H9 (cell line): Measurements from ENCODE around the gene PRLH. TPM values are rescaled to one million over a fixed set of nuclear protein-coding genes. Genes with fewer than 3 reads are reported as not detected.

Experiments
- DNase-seq: peaks from one replicate; pipeline ENCODE4 v3.0.0-alpha.2; 2017
- H2AFZ ChIP-seq: one replicate; pipeline ENCODE4 v1.6.1; 2013; ENCODE audit warnings: mild to moderate bottlenecking, low read length, control low read depth, moderate library complexity
- H2AK5ac ChIP-seq: 2 replicates; pipeline ENCODE4 v1.6.1; 2013; ENCODE audit warnings: low read length, control low read depth, mixed read lengths; ENCODE audit not compliant: insufficient read length
- H2BK120ac ChIP-seq: one replicate; pipeline ENCODE4 v1.6.1; 2013; ENCODE audit warnings: low read depth, mild to moderate bottlenecking, low read length, control low read depth, inconsistent platforms; ENCODE audit not compliant: poor library complexity, severe bottlenecking
- H2BK12ac ChIP-seq: 2 replicates; pipeline ENCODE4 v1.6.1; 2013; ENCODE audit warnings: low read length, control low read depth, mixed read lengths, low read depth; ENCODE audit not compliant: insufficient read length
- H2BK15ac ChIP-seq: 2 replicates; pipeline ENCODE4 v1.6.1; 2013; ENCODE audit warnings: low read depth, low read length, control low read depth
- H2BK20ac ChIP-seq: one replicate; pipeline ENCODE4 v1.6.1; 2013; ENCODE audit warnings: low read depth, mild to moderate bottlenecking, low read length, control low read depth, inconsistent platforms; ENCODE audit not compliant: poor library complexity, severe bottlenecking
- H2BK5ac ChIP-seq: 2 replicates; pipeline ENCODE4 v1.6.1; 2013; ENCODE audit warnings: low read length, control low read depth, mixed read lengths; ENCODE audit not compliant: insufficient read length
- H3K14ac ChIP-seq: 2 replicates; pipeline ENCODE4 v1.6.1; 2013; ENCODE audit warnings: low read length, control low read depth; ENCODE audit not compliant: insufficient read depth
- H3K18ac ChIP-seq: 2 replicates; pipeline ENCODE4 v1.6.1; 2013; ENCODE audit warnings: low read depth, mild to moderate bottlenecking, mixed read lengths, low read length, control low read depth; ENCODE audit not compliant: insufficient read length
- H3K23ac ChIP-seq: 2 replicates; pipeline ENCODE4 v1.6.1; 2013; ENCODE audit warnings: low read length, control low read depth, mixed read lengths, low read depth; ENCODE audit not compliant: insufficient read length
- H3K23me2 ChIP-seq: 2 replicates; pipeline ENCODE4 v1.6.1; 2013; ENCODE audit warnings: low read depth, mild to moderate bottlenecking, mixed read lengths, low read length, control low read depth; ENCODE audit not compliant: insufficient read length, poor library complexity, severe bottlenecking
- H3K27ac ChIP-seq: 2 replicates; pipeline ENCODE4 v1.5.1; 2013; ENCODE audit warnings: low read length, control low read depth, mixed read lengths, low read depth; ENCODE audit not compliant: insufficient read length
- H3K27me3 ChIP-seq: 2 replicates; pipeline ENCODE4 v1.6.1; 2013; ENCODE audit warnings: low read length, control low read depth, inconsistent platforms; ENCODE audit not compliant: insufficient read depth
- H3K4ac ChIP-seq: 2 replicates; pipeline ENCODE4 v1.6.1; 2013; ENCODE audit warnings: low read depth, mild to moderate bottlenecking, control low read depth, inconsistent platforms, low read length, moderate library complexity
- H3K4me1 ChIP-seq: 2 replicates; pipeline ENCODE4 v1.6.1; 2013; ENCODE audit warnings: low read length, control low read depth, inconsistent platforms; ENCODE audit not compliant: insufficient read depth
- H3K4me2 ChIP-seq: 2 replicates; pipeline ENCODE4 v1.6.1; 2013; ENCODE audit warnings: low read length, control low read depth, mixed read lengths; ENCODE audit not compliant: insufficient read length, insufficient read depth
- H3K56ac ChIP-seq: 2 replicates; pipeline ENCODE4 v1.6.1; 2013; ENCODE audit warnings: low read depth, mild to moderate bottlenecking, mixed read lengths, low read length, control low read depth; ENCODE audit not compliant: insufficient read length
- H3K79me1 ChIP-seq: 2 replicates; pipeline ENCODE4 v1.6.1; 2013; ENCODE audit warnings: low read depth, mild to moderate bottlenecking, moderate library complexity, low read length, control low read depth, inconsistent platforms; ENCODE audit not compliant: insufficient read depth, poor library complexity, severe bottlenecking
- H3K79me2 ChIP-seq: 2 replicates; pipeline ENCODE4 v1.6.1; 2013; ENCODE audit warnings: low read length, control low read depth, inconsistent platforms; ENCODE audit not compliant: insufficient read depth
- H3K9ac ChIP-seq: 2 replicates; pipeline ENCODE4 v1.6.1; 2013; ENCODE audit warnings: low read length, control low read depth, mixed read lengths; ENCODE audit not compliant: insufficient read length; ENCODE audit errors: extremely low read depth
- H3K9me3 ChIP-seq: one replicate; pipeline ENCODE4 v1.6.1; 2013; ENCODE audit warnings: low read depth, low read length, inconsistent platforms; ENCODE audit not compliant: control insufficient read depth
- H3T11ph ChIP-seq: one replicate; pipeline ENCODE4 v1.6.1; 2013; ENCODE audit warnings: mild to moderate bottlenecking, low read length, control low read depth, inconsistent platforms
- H4K20me1 ChIP-seq: one replicate; pipeline ENCODE4 v1.6.1; 2013; ENCODE audit not compliant: control insufficient read depth, insufficient read length, insufficient read depth
- H4K5ac ChIP-seq: 2 replicates; pipeline ENCODE4 v1.6.1; 2013; ENCODE audit warnings: low read depth, mild to moderate bottlenecking, mixed read lengths, low read length, control low read depth; ENCODE audit not compliant: insufficient read length
- H4K8ac ChIP-seq: replicated peaks from 2 replicates; pipeline ENCODE4 v1.6.1; 2013; ENCODE audit warnings: low read length, control low read depth, mixed read lengths, low read depth; ENCODE audit not compliant: insufficient read length
- H4K91ac ChIP-seq: 2 replicates; pipeline ENCODE4 v1.6.1; 2013; ENCODE audit warnings: low read depth, mild to moderate bottlenecking, moderate library complexity, mixed read lengths, low read length, control low read depth; ENCODE audit not compliant: insufficient read length
- H3K27ac Mint-ChIP-seq, 3 experiments: 2 replicates in 2 of 3; 3 replicates in 1 of 3; pipeline ENCODE4 v1.8.0; 2020 to 2021; ENCODE audit warnings: mixed read lengths in 3 of 3, mild to moderate bottlenecking in 1 of 3, moderate library complexity in 1 of 3
- H3K27me3 Mint-ChIP-seq: 2 replicates; pipeline ENCODE4 v1.8.0; 2021; ENCODE audit warnings: low read depth, mild to moderate bottlenecking, moderate library complexity, mixed read lengths
- H3K36me3 Mint-ChIP-seq, 3 experiments: 2 replicates in 2 of 3; 3 replicates in 1 of 3; pipeline ENCODE4 v1.8.0; 2020 to 2021; ENCODE audit warnings: low read depth in 3 of 3, mixed read lengths in 3 of 3; ENCODE audit not compliant: insufficient read depth in 1 of 3
- H3K4me1 Mint-ChIP-seq, 2 experiments: 2 replicates each; pipeline ENCODE4 v1.8.0; 2020; ENCODE audit warnings: mixed read lengths in 2 of 2
- H3K4me3 Mint-ChIP-seq, 2 experiments: 2 replicates in 1 of 2; 3 replicates in 1 of 2; pipeline ENCODE4 v1.8.0; 2020 to 2021; ENCODE audit warnings: mild to moderate bottlenecking in 2 of 2, mixed read lengths in 2 of 2, moderate library complexity in 1 of 2
- H3K9me3 Mint-ChIP-seq, 2 experiments: 2 replicates in 1 of 2; 3 replicates in 1 of 2; pipeline ENCODE4 v1.8.0; 2020; ENCODE audit warnings: mild to moderate bottlenecking in 2 of 2, mixed read lengths in 2 of 2, moderate library complexity in 1 of 2
- CTCF ChIP-seq: fragments of 200-600 bp; sonication (generic); conservative IDR thresholded peaks from 3 replicates; pipeline ENCODE4 v1.8.0; 2021; ENCODE audit warnings: antibody characterized with exemption, mild to moderate bottlenecking
- WGBS: extraction: QIAGEN DNeasy Blood & Tissue Kit; methylation state at CpG from one replicate; pipeline ENCODE4 v1.1.7; 2013; ENCODE audit warnings: missing lambda C conversion rate, low lambda C conversion rate, mixed read lengths; ENCODE audit not compliant: insufficient read length; ENCODE audit errors: extremely low coverage; 5-methylcytosine and 5-hydroxymethylcytosine counted together
- total RNA-seq: library from RNA; stranded (reverse); gene quantifications from 2 replicates; pipeline ENCODE4 v1.2.1, GENCODE V29; 2021

The PRLH gene
- total RNA-seq, 1 experiment from 2014 or later: not detected

- no peak overlapping the region for H3K4me2 ChIP-seq
- H3K23ac ChIP-seq: no peak overlapping the region
- no peak overlapping the region for H3K14ac ChIP-seq
- Mint-ChIP-seq H3K4me1 (no peaks in the 10 kb centered on the region), H3K36me3 (peaks cover 6 to 20% (median 8%) of the 10 kb centered on the region in 3 experiments; a peak in 4 of 7 replicates), H3K4me3 (no peak overlapping the region), H3K27me3 (peaks cover 8% of the 10 kb centered on the region), H3K27ac (no peak overlapping the region), H3K9me3 (peaks cover 10 to 25% of the 10 kb centered on the region in 2 experiments; a peak in 4 of 5 replicates)
- no peaks in the 10 kb centered on the region for H3K79me1 ChIP-seq
- H3K4me1 ChIP-seq: no peaks in the 10 kb centered on the region
- no peak overlapping the region for H4K8ac ChIP-seq
- H3T11ph ChIP-seq: no peak overlapping the region
- DNase-seq: no peak
- no peak overlapping the region for H4K5ac ChIP-seq
- no peak overlapping the region for H3K56ac ChIP-seq
- no peak overlapping the region for H2BK20ac ChIP-seq
- no peak overlapping the region for H2AK5ac ChIP-seq
- no peak overlapping the region for H2AFZ ChIP-seq
- no peak overlapping the region for H2BK120ac ChIP-seq
- H3K79me2 ChIP-seq: no peaks in the 10 kb centered on the region
- H2BK5ac ChIP-seq: no peak overlapping the region
- no peak overlapping the region for H2BK15ac ChIP-seq
- no peaks in the 10 kb centered on the region for H4K20me1 ChIP-seq
- no peaks in the 10 kb centered on the region for H3K27me3 ChIP-seq
- no peak overlapping the region for H3K27ac ChIP-seq
- H3K23me2 ChIP-seq: no peaks in the 10 kb centered on the region
- no peak overlapping the region for H2BK12ac ChIP-seq
- WGBS: no CpG with 5 or more reads among the region's 7 CpGs
- H3K18ac ChIP-seq: no peak overlapping the region
- H3K9me3 ChIP-seq: peaks cover 4% of the 10 kb centered on the region
- no peak overlapping the region for H3K4ac ChIP-seq
- H4K91ac ChIP-seq: no peak overlapping the region
- TF ChIP-seq CTCF: no peak
- H3K9ac ChIP-seq: no peak overlapping the region
These were observed 12.4 kb upstream of the PRLH start for GRCh38 chr2:237553948-237554347.
